CD14-positive monocyte (primary cell): ENCODE measurements around the gene SDC4. TPM values are rescaled to one million over a fixed set of nuclear protein-coding genes. Genes with fewer than 3 reads are reported as not detected.

ENCODE experiments used
- DNase-seq, 3 donors: peaks; one replicate each; pipeline ENCODE4 v3.0.0-alpha.2; 2011 to 2022
- H2AFZ ChIP-seq: 2 replicates; pipeline ENCODE4 v1.6.0; 2012; ENCODE audit warnings: mild to moderate bottlenecking, low read depth, low read length, inconsistent platforms; ENCODE audit not compliant: insufficient read depth, poor library complexity, severe bottlenecking
- H3K27ac ChIP-seq, 2 donors: 1 replicate in 1 of 2; 2 replicates in 1 of 2; pipeline ENCODE4 v1.5.1; 2012 to 2013; ENCODE audit warnings: low read length in 2 of 2, control low read depth in 1 of 2, inconsistent platforms in 1 of 2, low read depth in 1 of 2, mild to moderate bottlenecking in 1 of 2
- H3K27me3 ChIP-seq, 2 donors: one replicate each; pipeline versions ENCODE4 v1.6.0 to v1.6.1; 2011 to 2013; ENCODE audit warnings: low read length in 2 of 2; ENCODE audit not compliant: control insufficient read depth in 2 of 2, insufficient read depth in 2 of 2
- H3K36me3 ChIP-seq, 2 donors: replicated peaks in 1 of 2; 1 replicate in 1 of 2; 2 replicates in 1 of 2; pipeline versions ENCODE4 v1.5.1 to v1.6.1; 2012 to 2013; ENCODE audit warnings: low read length in 2 of 2, control low read depth in 1 of 2, inconsistent platforms in 1 of 2, mild to moderate bottlenecking in 1 of 2; ENCODE audit not compliant: insufficient read depth in 2 of 2, control insufficient read depth in 1 of 2
- H3K4me1 ChIP-seq, 2 donors: 1 replicate in 1 of 2; 2 replicates in 1 of 2; pipeline versions ENCODE4 v1.5.1 to v1.6.1; 2012 to 2013; ENCODE audit warnings: low read length in 2 of 2, control low read depth in 1 of 2, inconsistent platforms in 1 of 2, mild to moderate bottlenecking in 1 of 2, moderate library complexity in 1 of 2; ENCODE audit not compliant: insufficient read depth in 2 of 2, control insufficient read depth in 1 of 2
- H3K4me2 ChIP-seq: replicated peaks from 2 replicates; pipeline ENCODE3; 2012; ENCODE audit warnings: low read length, moderate library complexity, mild to moderate bottlenecking; ENCODE audit not compliant: poor library complexity, severe bottlenecking; ENCODE audit errors: extremely low read depth
- H3K4me3 ChIP-seq, 3 experiments: fragments of 200-600 bp in 1 of 3; sonication (generic) in 1 of 3; replicated peaks in 1 of 3; 1 replicate in 2 of 3; 2 replicates in 1 of 3; pipeline ENCODE4 v1.5.1; 2011 to 2013; ENCODE audit warnings: low read length in 3 of 3, mild to moderate bottlenecking in 3 of 3, control low read depth in 2 of 3, low read depth in 2 of 3, inconsistent platforms in 1 of 3, moderate library complexity in 1 of 3
- H3K79me2 ChIP-seq: 2 replicates; pipeline ENCODE4 v1.6.0; 2012; ENCODE audit warnings: mild to moderate bottlenecking, control low read depth, inconsistent platforms, low read length, moderate library complexity; ENCODE audit not compliant: insufficient read depth
- H3K9ac ChIP-seq: 2 replicates; pipeline ENCODE4 v1.6.0; 2017; ENCODE audit warnings: low read length, mild to moderate bottlenecking; ENCODE audit not compliant: insufficient read depth, poor library complexity, severe bottlenecking
- H3K9me3 ChIP-seq, 2 donors: replicated peaks in 1 of 2; 1 replicate in 1 of 2; 2 replicates in 1 of 2; pipeline versions ENCODE4 v1.5.1 to v1.6.1; 2012 to 2013; ENCODE audit warnings: low read length in 2 of 2, control low read depth in 1 of 2; ENCODE audit not compliant: control insufficient read depth in 1 of 2, insufficient read depth in 1 of 2
- H4K20me1 ChIP-seq: 2 replicates; pipeline ENCODE4 v1.6.0; 2012; ENCODE audit warnings: mild to moderate bottlenecking, low read length, control low read depth, moderate library complexity; ENCODE audit not compliant: insufficient read depth
- H3K27ac Mint-ChIP-seq, 7 donors: one replicate each; pipeline ENCODE4 v1.8.0; 2020; ENCODE audit warnings: mild to moderate bottlenecking in 7 of 7, mixed read lengths in 7 of 7, moderate library complexity in 6 of 7, inconsistent platforms in 2 of 7
- H3K27me3 Mint-ChIP-seq, 3 donors: one replicate each; pipeline ENCODE4 v1.8.0; 2021 to 2022; ENCODE audit warnings: low read depth in 3 of 3, mild to moderate bottlenecking in 3 of 3, mixed read lengths in 3 of 3, moderate library complexity in 3 of 3, inconsistent platforms in 1 of 3
- H3K36me3 Mint-ChIP-seq, 2 donors: one replicate each; pipeline ENCODE4 v1.8.0; 2020; ENCODE audit warnings: mixed read lengths in 2 of 2, inconsistent platforms in 1 of 2, mild to moderate bottlenecking in 1 of 2
- H3K4me1 Mint-ChIP-seq: one replicate; pipeline ENCODE4 v1.8.0; 2020; ENCODE audit warnings: mild to moderate bottlenecking, mixed read lengths
- H3K4me3 Mint-ChIP-seq, 2 donors: one replicate each; pipeline ENCODE4 v1.8.0; 2020; ENCODE audit warnings: mild to moderate bottlenecking in 2 of 2, mixed read lengths in 2 of 2, moderate library complexity in 1 of 2
- H3K9me3 Mint-ChIP-seq, 7 donors: one replicate each; pipeline ENCODE4 v1.8.0; 2020 to 2022; ENCODE audit warnings: mixed read lengths in 7 of 7, mild to moderate bottlenecking in 6 of 7, moderate library complexity in 6 of 7, inconsistent platforms in 2 of 7
- CTCF ChIP-seq: fragments of 200-600 bp; IDR thresholded peaks from one replicate; pipeline ENCODE4 v1.8.0; 2022; ENCODE audit warnings: antibody characterized with exemption, mild to moderate bottlenecking
- WGBS: methylation state at CpG from one replicate; pipeline ENCODE4 v1.1.5; 2013; ENCODE audit warnings: missing lambda C conversion rate; ENCODE audit not compliant: insufficient coverage; 5-methylcytosine and 5-hydroxymethylcytosine counted together
- intact Hi-C, 2 donors: fragments of 100-400 bp; cut with micrococcal nuclease; formaldehyde crosslinking; loops; one replicate each; pipeline versions ENCODE4 v1.15.0 to v1.15.1; 2023
- polyA plus RNA-seq, 3 donors: library from polyadenylated mRNA; depleted of rRNA in 1 of 3; unstranded in 2 of 3; stranded (reverse) in 1 of 3; fragments of 300-500 nt in 2 of 3; fragments of >200 nt in 1 of 3; fragmentation: Illumina TruSeq in 2 of 3; gene quantifications; 1 replicate in 2 of 3; 2 replicates in 1 of 3; pipeline ENCODE4 v1.2.3, GENCODE V29; 2012 to 2021

SDC4 gene
- polyA plus RNA-seq, 3 donors: 1.6 to 5.1 (median 1.9) TPM

- H3K27ac ChIP-seq: no peak overlapping the region
- TF ChIP-seq CTCF: no peak
- H3K79me2 ChIP-seq: no peaks in the 10 kb centered on the region
- no peaks in the 10 kb centered on the region for H3K36me3 ChIP-seq
- no peak overlapping the region for H3K9ac ChIP-seq
- DNase-seq: no peak
- peak overlapping the region in 1 of 2 donors; percentile 44 for H3K4me3 Mint-ChIP-seq
- intact Hi-C loops: loop anchor here (2.0 to 5.0 kb wide), 3 partner anchors 119 to 453 kb away; no protein-coding TSS in a partner anchor
- 90% methylated on average over 2 of the region's 3 CpGs for WGBS
- peaks cover 2 to 26% of the 10 kb centered on the region in 2 donors for H3K27me3 ChIP-seq
- H3K36me3 Mint-ChIP-seq: no peaks in the 10 kb centered on the region
- H3K4me1 Mint-ChIP-seq: peaks cover 24% of the 10 kb centered on the region
- H3K9me3 ChIP-seq: no peaks in the 10 kb centered on the region
- no peak overlapping the region for H3K27ac Mint-ChIP-seq
- H3K4me2 ChIP-seq: no peak overlapping the region
- peaks cover 0 to 4% (median 2%) of the 10 kb centered on the region in 7 donors for H3K9me3 Mint-ChIP-seq
- no peak overlapping the region for H3K4me3 ChIP-seq
- no peaks in the 10 kb centered on the region for H4K20me1 ChIP-seq
- peaks cover 33 to 42% (median 39%) of the 10 kb centered on the region in 3 donors for H3K27me3 Mint-ChIP-seq
- peaks cover 20 to 21% of the 10 kb centered on the region in 2 donors for H3K4me1 ChIP-seq
- no peak overlapping the region for H2AFZ ChIP-seq
These were observed 30.4 kb downstream of the SDC4 start for GRCh38 chr20:45317826-45318225.

- Histone ChIP-seq H2AFZ (no peak overlapping the region), H3K9ac (no peak overlapping the region), H3K4me3 (no peak overlapping the region), H3K4me1 (peaks cover 20 to 26% of the 10 kb centered on the region in 2 donors), H4K20me1 (no peaks in the 10 kb centered on the region), H3K36me3 (no peaks in the 10 kb centered on the region), H3K27me3 (peaks cover 2 to 32% of the 10 kb centered on the region in 2 donors), H3K27ac (no peak overlapping the region), H3K79me2 (no peaks in the 10 kb centered on the region), H3K4me2 (no peak overlapping the region), H3K9me3 (no peaks in the 10 kb centered on the region)
- peaks cover 39 to 55% (median 53%) of the 10 kb centered on the region in 3 donors for H3K27me3 Mint-ChIP-seq
- no peak for TF ChIP-seq CTCF
- peak overlapping the region in 1 of 2 donors; percentile 67 for H3K4me3 Mint-ChIP-seq
- H3K4me1 Mint-ChIP-seq: peaks cover 26% of the 10 kb centered on the region
- DNase-seq: no peak
- H3K36me3 Mint-ChIP-seq: no peaks in the 10 kb centered on the region
- 30% methylated on average over 63 of the region's 71 CpGs for WGBS
- intact Hi-C loops: loop anchor here in 1 of 2 donors (5.0 kb wide), 1 partner anchor 136 kb away; no protein-coding TSS in a partner anchor
- no peak overlapping the region for H3K27ac Mint-ChIP-seq
- H3K9me3 Mint-ChIP-seq: peaks cover 0 to 9% (median 2%) of the 10 kb centered on the region in 7 donors
These were observed 31.8 kb downstream of the SDC4 start for GRCh38 chr20:45316150-45317080.
